CD4-positive, CD25-positive, alpha-beta regulatory T cell (primary cell): ENCODE data around the gene TP63. TPM values are rescaled to one million over a fixed set of nuclear protein-coding genes. Genes with fewer than 3 reads are reported as not detected.

Source experiments
- ATAC-seq, 2 donors: fragments of 150-1000 bp; cut with Tn5 transposase; one replicate each; pipeline ENCODE4 v1.10.0; 2021; ENCODE audit warnings: low read depth in 2 of 2, moderate number of reproducible peaks in 2 of 2, moderate library complexity in 1 of 2
- DNase-seq, 3 donors: peaks; one replicate each; pipeline versions ENCODE4 v3.0.0 to v3.0.0-alpha.2; 2012 to 2022; ENCODE audit warnings: mixed read lengths in 1 of 3
- H3K27ac ChIP-seq: one replicate; pipeline ENCODE4 v1.7.0; 2013; ENCODE audit warnings: mild to moderate bottlenecking, low read length; ENCODE audit not compliant: insufficient read depth, poor library complexity, severe bottlenecking
- H3K27me3 ChIP-seq: one replicate; pipeline ENCODE4 v1.7.0; 2013; ENCODE audit warnings: low read length; ENCODE audit not compliant: control insufficient read depth, insufficient read depth
- H3K36me3 ChIP-seq: one replicate; pipeline ENCODE4 v1.7.0; 2013; ENCODE audit warnings: mild to moderate bottlenecking, low read length, moderate library complexity; ENCODE audit not compliant: control insufficient read depth, insufficient read depth
- H3K4me1 ChIP-seq: 2 replicates; pipeline ENCODE4 v1.7.0; 2013; ENCODE audit warnings: mild to moderate bottlenecking, low read length; ENCODE audit not compliant: insufficient read depth, control insufficient read depth, poor library complexity, severe bottlenecking
- H3K4me3 ChIP-seq: one replicate; pipeline ENCODE4 v1.7.0; 2013; ENCODE audit warnings: low read depth, mild to moderate bottlenecking, low read length, moderate library complexity
- H3K9me3 ChIP-seq, 2 experiments: 1 replicate in 1 of 2; 2 replicates in 1 of 2; pipeline ENCODE4 v1.7.0; 2013; ENCODE audit warnings: low read length in 2 of 2, mild to moderate bottlenecking in 1 of 2, moderate library complexity in 1 of 2; ENCODE audit not compliant: control insufficient read depth in 2 of 2
- H3K27ac Mint-ChIP-seq, 3 donors: one replicate each; pipeline ENCODE4 v1.8.0; 2020 to 2022; ENCODE audit warnings: mild to moderate bottlenecking in 3 of 3, mixed read lengths in 3 of 3, moderate library complexity in 2 of 3
- H3K27me3 Mint-ChIP-seq: one replicate; pipeline ENCODE4 v1.8.0; 2022; ENCODE audit warnings: mild to moderate bottlenecking, mixed read lengths
- H3K36me3 Mint-ChIP-seq: one replicate; pipeline ENCODE4 v1.8.0; 2020; ENCODE audit warnings: mixed read lengths
- H3K4me1 Mint-ChIP-seq, 4 donors: one replicate each; pipeline ENCODE4 v1.8.0; 2020 to 2022; ENCODE audit warnings: mixed read lengths in 4 of 4, mild to moderate bottlenecking in 1 of 4
- H3K4me3 Mint-ChIP-seq, 4 donors: one replicate each; pipeline ENCODE4 v1.8.0; 2020 to 2022; ENCODE audit warnings: mild to moderate bottlenecking in 4 of 4, mixed read lengths in 4 of 4, moderate library complexity in 3 of 4
- H3K9me3 Mint-ChIP-seq, 7 donors: one replicate each; pipeline ENCODE4 v1.8.0; 2020 to 2022; ENCODE audit warnings: mixed read lengths in 7 of 7, mild to moderate bottlenecking in 3 of 7, moderate library complexity in 2 of 7
- polyA plus RNA-seq, 4 donors: library from polyadenylated mRNA; unstranded; fragments of 300-500 nt; fragmentation: Illumina TruSeq; gene quantifications; one replicate each; pipeline ENCODE4 v1.2.3, GENCODE V29; 2021
- total RNA-seq: library from RNA; stranded (reverse); gene quantifications from one replicate; pipeline ENCODE4 v1.2.3, GENCODE V29; 2022

TP63 gene
- total and polyA plus RNA-seq, 5 donors from 2014 or later: 0.10 to 0.89 (median 0.20) TPM; not detected in 1

DNA sequence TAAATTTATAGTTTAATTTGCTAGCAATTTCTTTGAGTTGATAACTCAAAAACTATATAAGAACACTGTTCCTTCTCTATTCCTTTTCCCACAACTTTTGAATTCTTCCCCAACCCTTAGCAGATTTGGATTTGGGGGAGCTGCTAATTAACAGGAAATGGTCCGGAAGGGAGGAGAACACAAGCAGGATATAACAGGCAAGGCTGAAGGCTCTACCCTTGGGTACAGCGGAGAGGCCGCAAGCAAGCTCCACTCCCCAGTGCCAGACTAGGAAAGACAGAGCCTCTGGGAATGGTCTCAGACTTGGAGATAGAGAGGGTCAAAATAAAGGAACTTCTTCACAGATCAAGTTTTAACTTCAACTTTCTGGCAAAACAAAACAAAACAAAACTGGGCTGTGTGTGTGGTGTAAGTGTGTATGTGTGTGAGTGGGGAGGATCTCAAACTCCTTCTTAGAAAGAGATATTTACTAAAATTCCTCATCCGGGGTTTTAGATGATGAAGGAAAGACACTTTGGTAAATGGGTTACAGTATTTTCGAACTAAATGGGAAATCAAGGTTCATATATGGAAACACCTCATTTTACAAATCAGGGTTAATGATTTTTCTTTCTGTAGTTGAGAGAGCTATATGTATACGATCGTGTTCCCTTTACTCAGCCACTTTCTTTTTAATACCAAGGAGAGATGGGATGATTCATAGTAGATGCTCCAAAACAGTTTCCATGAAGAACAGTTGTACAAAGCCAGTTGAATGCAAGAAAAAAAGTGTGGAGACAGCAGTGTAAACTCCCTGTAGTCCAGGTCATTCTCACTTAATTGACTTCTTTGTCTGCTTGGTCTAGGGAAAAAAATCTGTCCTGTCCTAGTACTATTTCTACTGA lies 161.1 kb downstream of the TP63 start:
- no peaks in the 10 kb centered on the region for H3K36me3 Mint-ChIP-seq
- H3K4me1 Mint-ChIP-seq: peaks cover 0 to 8% (median 3%) of the 10 kb centered on the region in 4 donors
- H3K27ac Mint-ChIP-seq: no peak overlapping the region
- Histone ChIP-seq H3K4me3 (no peak overlapping the region), H3K9me3 (no peaks in the 10 kb centered on the region), H3K27ac (no peak overlapping the region), H3K4me1 (no peaks in the 10 kb centered on the region), H3K36me3 (no peaks in the 10 kb centered on the region), H3K27me3 (no peaks in the 10 kb centered on the region)
- peaks cover 37% of the 10 kb centered on the region for H3K27me3 Mint-ChIP-seq
- no peak overlapping the region for H3K4me3 Mint-ChIP-seq
- peaks cover 0 to 3% (median 0%) of the 10 kb centered on the region in 7 donors for H3K9me3 Mint-ChIP-seq
- DNase-seq: no peak
- no peak for ATAC-seq

DNA sequence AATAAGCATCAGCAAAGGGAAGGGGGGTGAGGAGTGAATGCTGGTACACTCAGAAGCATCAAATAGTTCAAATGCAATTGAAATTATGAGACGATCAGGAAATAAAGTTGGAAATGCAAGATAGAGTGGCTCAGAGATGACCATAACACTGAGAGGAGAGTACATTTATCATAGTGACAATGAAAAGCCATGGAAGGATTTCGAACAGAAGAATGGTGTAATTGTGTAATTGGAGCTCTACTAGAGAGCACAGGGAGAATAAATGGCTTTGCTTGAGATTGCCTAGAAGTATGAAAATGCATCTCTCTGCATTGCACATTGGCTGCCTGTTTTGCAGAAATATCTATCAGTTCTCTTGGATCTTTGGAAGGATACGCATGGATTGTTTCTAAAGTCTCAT lies 163.3 kb downstream of the TP63 start:
- Mint-ChIP-seq H3K27me3 (peaks cover 37% of the 10 kb centered on the region), H3K9me3 (peaks cover 0 to 3% (median 0%) of the 10 kb centered on the region in 7 donors), H3K4me3 (no peak overlapping the region), H3K4me1 (peaks cover 0 to 8% (median 3%) of the 10 kb centered on the region in 4 donors), H3K27ac (no peak overlapping the region), H3K36me3 (no peaks in the 10 kb centered on the region)
- no peak overlapping the region for H3K4me3 ChIP-seq
- H3K36me3 ChIP-seq: no peaks in the 10 kb centered on the region
- no peak overlapping the region for H3K27ac ChIP-seq
- no peaks in the 10 kb centered on the region for H3K9me3 ChIP-seq
- no peak for ATAC-seq
- no peaks in the 10 kb centered on the region for H3K27me3 ChIP-seq
- no peaks in the 10 kb centered on the region for H3K4me1 ChIP-seq
- no peak for DNase-seq

DNA sequence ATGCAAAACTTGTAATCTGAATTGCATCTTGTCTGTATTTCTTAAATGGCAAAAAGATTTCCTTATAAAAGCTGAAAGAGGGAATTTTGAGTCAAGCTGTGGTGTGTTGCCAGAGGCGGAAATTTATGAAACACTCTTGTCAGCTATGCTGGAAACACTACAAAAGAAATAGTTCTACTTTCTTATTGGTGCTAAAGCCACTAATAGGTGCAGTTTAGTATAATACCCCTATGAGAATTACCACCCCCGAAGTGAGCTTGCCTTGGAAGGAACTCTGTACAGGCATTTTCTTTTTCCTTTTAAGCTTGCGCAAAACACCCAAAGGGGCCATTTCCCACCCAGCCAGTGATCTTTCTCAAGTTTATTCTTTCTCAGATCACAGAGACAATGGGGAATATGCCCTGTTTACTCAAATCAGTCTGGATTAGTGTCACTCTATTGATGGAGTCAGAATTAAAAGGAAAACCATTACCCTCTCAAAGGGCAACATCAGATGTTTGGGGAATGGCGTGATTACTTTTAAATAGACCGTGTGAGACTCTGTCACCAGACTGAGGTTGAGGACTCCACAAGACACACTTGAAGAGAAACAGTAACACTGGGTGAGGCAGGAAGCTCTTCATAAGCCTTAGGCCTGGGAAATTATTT lies 166.0 kb downstream of the TP63 start:
- Mint-ChIP-seq H3K36me3 (no peaks in the 10 kb centered on the region), H3K4me3 (no peak overlapping the region), H3K9me3 (peaks cover 0 to 3% (median 0%) of the 10 kb centered on the region in 7 donors), H3K4me1 (peaks cover 0 to 4% (median 0%) of the 10 kb centered on the region in 4 donors), H3K27ac (no peak overlapping the region), H3K27me3 (peaks cover 21% of the 10 kb centered on the region)
- no peak overlapping the region for H3K4me3 ChIP-seq
- H3K27ac ChIP-seq: no peak overlapping the region
- H3K4me1 ChIP-seq: no peaks in the 10 kb centered on the region
- no peak for DNase-seq
- H3K36me3 ChIP-seq: no peaks in the 10 kb centered on the region
- ATAC-seq: no peak
- H3K27me3 ChIP-seq: no peaks in the 10 kb centered on the region
- H3K9me3 ChIP-seq: no peaks in the 10 kb centered on the region

DNA sequence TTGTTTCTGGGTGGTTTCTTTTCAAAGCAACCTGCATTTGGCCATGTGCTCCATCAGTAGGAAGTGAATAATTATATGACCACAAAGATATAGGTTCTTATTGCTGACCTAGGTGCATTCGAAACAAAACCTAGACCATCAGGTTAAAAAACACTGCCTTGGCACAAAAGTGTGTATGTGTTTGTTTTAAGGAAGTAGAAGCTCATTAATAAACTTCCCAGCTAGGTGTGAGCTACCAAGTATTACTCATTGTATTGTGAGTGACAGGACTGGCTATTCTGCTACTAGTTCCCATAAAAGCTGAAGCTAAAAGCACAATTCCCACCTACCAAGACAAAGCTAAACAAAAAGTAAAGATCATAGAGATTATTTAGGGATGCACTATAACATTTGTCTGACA lies 168.2 kb downstream of the TP63 start:
- Mint-ChIP-seq H3K9me3 (peaks cover 0 to under 1% (median 0%) of the 10 kb centered on the region in 7 donors), H3K4me1 (peaks cover 0 to 4% (median 0%) of the 10 kb centered on the region in 4 donors), H3K4me3 (no peak overlapping the region), H3K27ac (no peak overlapping the region), H3K36me3 (no peaks in the 10 kb centered on the region), H3K27me3 (peaks cover 15% of the 10 kb centered on the region)
- H3K4me1 ChIP-seq: no peaks in the 10 kb centered on the region
- no peak overlapping the region for H3K27ac ChIP-seq
- H3K9me3 ChIP-seq: no peaks in the 10 kb centered on the region
- H3K4me3 ChIP-seq: no peak overlapping the region
- H3K36me3 ChIP-seq: no peaks in the 10 kb centered on the region
- DNase-seq (no peak), ATAC-seq (no peak)
- H3K27me3 ChIP-seq: no peaks in the 10 kb centered on the region

DNA sequence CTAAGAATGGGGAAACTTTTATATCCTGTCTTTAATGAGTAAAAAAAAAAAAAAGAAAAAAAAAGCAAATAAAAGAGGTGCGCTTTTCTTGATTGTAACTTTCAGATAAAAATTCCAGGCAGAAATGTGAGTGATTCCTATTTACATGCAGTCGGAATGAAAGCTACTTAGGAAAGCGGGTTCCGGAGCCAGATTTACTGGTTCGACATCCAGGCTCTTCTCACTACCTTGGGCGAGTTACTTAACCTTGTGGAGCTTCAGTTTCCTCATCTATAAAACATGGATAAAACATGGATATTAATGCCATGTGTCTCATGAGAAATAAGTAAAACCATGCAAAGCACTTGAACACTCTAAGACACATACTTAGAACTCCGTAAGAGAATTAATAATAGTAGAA lies 169.2 kb downstream of the TP63 start:
- Histone ChIP-seq H3K4me3 (no peak overlapping the region), H3K27ac (no peak overlapping the region), H3K9me3 (no peaks in the 10 kb centered on the region), H3K36me3 (no peaks in the 10 kb centered on the region), H3K4me1 (no peaks in the 10 kb centered on the region), H3K27me3 (no peaks in the 10 kb centered on the region)
- Mint-ChIP-seq H3K4me1 (no peaks in the 10 kb centered on the region), H3K27ac (no peak overlapping the region), H3K36me3 (no peaks in the 10 kb centered on the region), H3K9me3 (no peaks in the 10 kb centered on the region), H3K4me3 (no peak overlapping the region), H3K27me3 (peaks cover 11% of the 10 kb centered on the region)
- no peak for ATAC-seq
- DNase-seq: no peak

DNA sequence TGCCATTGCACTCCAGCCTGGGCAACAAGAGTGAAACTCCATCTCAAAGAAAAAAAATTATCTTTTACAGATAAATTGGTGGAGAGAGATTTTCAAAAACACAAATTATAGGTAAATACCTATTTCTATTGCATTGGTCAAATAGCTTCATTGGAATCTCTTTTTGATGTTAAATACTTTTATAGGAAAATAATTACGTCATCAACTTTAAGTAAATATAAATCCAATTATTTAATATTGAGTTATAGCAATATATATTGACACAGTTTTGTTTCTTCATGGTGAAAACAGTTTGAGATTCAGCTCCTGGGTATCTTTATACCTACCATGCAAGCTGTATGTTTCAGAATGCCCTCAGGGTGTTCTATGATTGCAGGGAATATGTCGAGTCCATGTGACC lies 172.1 kb downstream of the TP63 start:
- no peaks in the 10 kb centered on the region for H3K36me3 ChIP-seq
- DNase-seq: no peak
- H3K27ac ChIP-seq: no peak overlapping the region
- no peaks in the 10 kb centered on the region for H3K4me1 Mint-ChIP-seq
- no peaks in the 10 kb centered on the region for H3K36me3 Mint-ChIP-seq
- H3K27ac Mint-ChIP-seq: no peak overlapping the region
- H3K9me3 Mint-ChIP-seq: no peaks in the 10 kb centered on the region
- no peak overlapping the region for H3K4me3 ChIP-seq
- no peaks in the 10 kb centered on the region for H3K4me1 ChIP-seq
- H3K4me3 Mint-ChIP-seq: no peak overlapping the region
- H3K27me3 Mint-ChIP-seq: peaks cover 16% of the 10 kb centered on the region
- H3K27me3 ChIP-seq: no peaks in the 10 kb centered on the region
- H3K9me3 ChIP-seq: no peaks in the 10 kb centered on the region
- no peak for ATAC-seq

DNA sequence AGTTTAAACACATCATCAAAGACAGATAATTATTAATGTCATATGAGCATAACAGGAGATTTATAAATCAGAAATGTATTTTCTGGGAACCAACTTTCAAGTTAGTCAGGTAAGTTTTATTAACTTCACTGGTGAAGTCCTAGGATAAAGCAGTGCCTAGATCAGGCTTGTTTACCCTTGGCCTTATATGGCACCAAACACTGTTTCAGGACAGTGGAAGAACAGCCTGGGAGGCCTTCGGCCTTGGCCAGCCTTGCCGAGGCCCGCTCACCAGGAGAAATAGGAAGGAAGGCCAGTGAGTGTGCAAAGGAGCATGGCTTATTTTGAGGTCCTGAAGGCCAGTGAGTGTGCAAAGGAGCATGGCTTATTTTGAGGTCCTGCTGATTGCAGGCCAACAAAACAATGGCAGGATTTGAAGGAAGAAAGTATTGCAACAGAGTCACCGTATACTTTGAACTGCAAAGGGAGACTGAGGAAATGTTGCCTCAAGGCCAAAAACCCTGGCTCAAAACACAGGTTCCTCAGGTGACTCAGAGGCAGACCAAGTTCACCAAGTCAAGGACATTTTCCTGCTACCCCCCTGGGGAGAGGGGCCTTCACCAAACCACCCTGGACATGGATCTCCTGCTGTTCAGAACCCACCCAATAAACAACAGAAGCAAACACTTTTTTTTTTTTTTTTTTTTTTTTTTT lies 174.3 kb downstream of the TP63 start:
- Mint-ChIP-seq H3K4me3 (no peak overlapping the region), H3K4me1 (no peaks in the 10 kb centered on the region), H3K27me3 (peaks cover 16% of the 10 kb centered on the region), H3K36me3 (no peaks in the 10 kb centered on the region), H3K27ac (no peak overlapping the region), H3K9me3 (no peaks in the 10 kb centered on the region)
- Histone ChIP-seq H3K4me3 (no peak overlapping the region), H3K27me3 (no peaks in the 10 kb centered on the region), H3K4me1 (no peaks in the 10 kb centered on the region), H3K36me3 (no peaks in the 10 kb centered on the region), H3K9me3 (no peaks in the 10 kb centered on the region), H3K27ac (no peak overlapping the region)
- no peak for DNase-seq
- ATAC-seq: no peak
